H1 (cell line): ENCODE measurements around the gene C3orf18. TPM values are rescaled to one million over a fixed set of nuclear protein-coding genes. Genes with fewer than 3 reads are reported as not detected.

ENCODE experiments used
- CTCF ChIA-PET: fragments of 300-600 bp; sonication (Branson Sonifier 250); formaldehyde crosslinking; loops from one replicate; lab custom pipeline; 2021; ENCODE audit not compliant: partially characterized antibody; lab: Charles Lee
- POLR2A ChIA-PET: fragments of 300-600 bp; sonication (Branson Sonifier 250); formaldehyde crosslinking; loops from one replicate; lab custom pipeline; 2021; ENCODE audit warnings: inconsistent platforms; ENCODE audit not compliant: partially characterized antibody; lab: Charles Lee
- DNase-seq, 2 experiments: peaks; one replicate each; pipeline versions ENCODE4 v3.0.0 to v3.0.0-alpha.2; 2010 to 2022; ENCODE audit warnings: low spot score in 2 of 2, low read depth in 1 of 2, mixed read lengths in 1 of 2
- FAIRE-seq: peaks from 2 replicates; lab custom pipeline; 2011; peaks lifted over from hg19 to GRCh38; lab: Jason Lieb, UNC
- H2AFZ ChIP-seq: 2 replicates; pipeline ENCODE4 v1.8.1; 2012; ENCODE audit warnings: low read length, inconsistent platforms
- H2AK5ac ChIP-seq: 2 replicates; pipeline ENCODE4 v1.6.1; 2013; ENCODE audit warnings: low read depth, low read length
- H2BK120ac ChIP-seq: replicated peaks from 2 replicates; pipeline ENCODE3; 2013; ENCODE audit warnings: low read depth, low read length, inconsistent platforms
- H2BK12ac ChIP-seq: 2 replicates; pipeline ENCODE4 v1.6.1; 2013; ENCODE audit warnings: low read depth, low read length
- H2BK15ac ChIP-seq: 2 replicates; pipeline ENCODE4 v1.6.1; 2013; ENCODE audit warnings: low read length
- H2BK20ac ChIP-seq: 2 replicates; pipeline ENCODE4 v1.6.1; 2013; ENCODE audit warnings: low read length
- H2BK5ac ChIP-seq: 2 replicates; pipeline ENCODE4 v1.6.1; 2013; ENCODE audit warnings: low read depth, low read length
- H3K14ac ChIP-seq: 2 replicates; pipeline ENCODE4 v1.6.1; 2013; ENCODE audit warnings: inconsistent platforms; ENCODE audit not compliant: insufficient read length
- H3K18ac ChIP-seq: 2 replicates; pipeline ENCODE4 v1.6.1; 2013; ENCODE audit warnings: low read length; ENCODE audit errors: extremely low read depth
- H3K23ac ChIP-seq: 2 replicates; pipeline ENCODE4 v1.6.1; 2013; ENCODE audit warnings: inconsistent platforms; ENCODE audit not compliant: insufficient read length
- H3K23me2 ChIP-seq: 2 replicates; pipeline ENCODE4 v1.6.1; 2013; ENCODE audit warnings: low read depth, low read length
- H3K27ac ChIP-seq: 2 replicates; pipeline ENCODE4 v1.6.1; 2011; ENCODE audit warnings: low read depth, low read length, inconsistent platforms
- H3K27me3 ChIP-seq, 4 experiments: replicated peaks in 1 of 4; 1 replicate in 1 of 4; 2 replicates in 3 of 4; pipeline versions ENCODE4 v1.6.1 to v1.8.1; 2011 to 2013; ENCODE audit warnings: low read length in 3 of 4, mild to moderate bottlenecking in 3 of 4, inconsistent platforms in 2 of 4, mixed read lengths in 2 of 4, moderate library complexity in 1 of 4; ENCODE audit not compliant: control insufficient read depth in 3 of 4, insufficient read depth in 3 of 4; ENCODE audit errors: extremely low read depth in 1 of 4
- H3K36me3 ChIP-seq, 4 experiments: 2 replicates each; pipeline versions ENCODE4 v1.6.1 to v1.8.1; 2011 to 2013; ENCODE audit warnings: mild to moderate bottlenecking in 4 of 4, low read length in 3 of 4, moderate library complexity in 2 of 4, control low read depth in 1 of 4, inconsistent platforms in 1 of 4; ENCODE audit not compliant: insufficient read depth in 4 of 4, control insufficient read depth in 2 of 4
- H3K4ac ChIP-seq: replicated peaks from 2 replicates; pipeline ENCODE3; 2013; ENCODE audit warnings: low read length, low read depth, mixed read lengths, inconsistent platforms; ENCODE audit not compliant: insufficient read length
- H3K4me1 ChIP-seq, 4 experiments: replicated peaks in 1 of 4; 1 replicate in 1 of 4; 2 replicates in 3 of 4; pipeline versions ENCODE4 v1.6.1 to v1.8.1; 2011 to 2013; ENCODE audit warnings: low read length in 3 of 4, inconsistent platforms in 2 of 4, mixed read lengths in 1 of 4; ENCODE audit not compliant: insufficient read depth in 4 of 4, control insufficient read depth in 3 of 4
- H3K4me2 ChIP-seq, 2 experiments: 2 replicates each; pipeline versions ENCODE4 v1.6.1 to v1.8.1; 2011 to 2013; ENCODE audit warnings: low read depth in 2 of 2, low read length in 2 of 2, control low read depth in 1 of 2, inconsistent platforms in 1 of 2, mild to moderate bottlenecking in 1 of 2; ENCODE audit not compliant: insufficient read depth in 1 of 2
- H3K4me3 ChIP-seq, 4 experiments: fragments of 200-600, 300-600 bp in 1 of 4; sonication (generic), shearing (Covaris generic), sonication (Bioruptor Twin) in 1 of 4; 2 replicates each; pipeline versions ENCODE4 v1.5.1 to v1.8.1; 2011 to 2016; ENCODE audit warnings: low read length in 4 of 4, low read depth in 3 of 4, control low read depth in 2 of 4, inconsistent platforms in 2 of 4, mild to moderate bottlenecking in 2 of 4, mixed read lengths in 1 of 4, moderate library complexity in 1 of 4; ENCODE audit not compliant: insufficient read depth in 2 of 4; ENCODE audit errors: extremely low read depth in 1 of 4
- H3K56ac ChIP-seq: replicated peaks from 2 replicates; pipeline ENCODE3; 2013; ENCODE audit warnings: low read depth, mild to moderate bottlenecking, mixed read lengths, low read length, inconsistent platforms; ENCODE audit not compliant: insufficient read length
- H3K79me1 ChIP-seq: 2 replicates; pipeline ENCODE4 v1.6.1; 2013; ENCODE audit warnings: low read depth, low read length, control low read depth
- H3K79me2 ChIP-seq, 2 experiments: 2 replicates each; pipeline versions ENCODE4 v1.6.1 to v1.8.1; 2012 to 2013; ENCODE audit warnings: low read length in 2 of 2, mild to moderate bottlenecking in 2 of 2, inconsistent platforms in 1 of 2; ENCODE audit not compliant: insufficient read depth in 2 of 2, control insufficient read depth in 1 of 2
- H3K9ac ChIP-seq, 4 experiments: replicated peaks in 1 of 4; 1 replicate in 1 of 4; 2 replicates in 3 of 4; pipeline versions ENCODE4 v1.6.1 to v1.8.1; 2011 to 2013; ENCODE audit warnings: low read depth in 3 of 4, low read length in 3 of 4, control low read depth in 2 of 4, mild to moderate bottlenecking in 2 of 4, moderate library complexity in 2 of 4, inconsistent platforms in 1 of 4; ENCODE audit errors: extremely low read depth in 1 of 4
- H3K9me3 ChIP-seq, 2 experiments: 2 replicates each; pipeline versions ENCODE4 v1.6.1 to v1.8.1; 2012 to 2013; ENCODE audit warnings: mild to moderate bottlenecking in 2 of 2, moderate library complexity in 2 of 2, control low read depth in 1 of 2, inconsistent platforms in 1 of 2, low read depth in 1 of 2, low read length in 1 of 2, mixed read lengths in 1 of 2; ENCODE audit not compliant: insufficient read depth in 2 of 2
- H4K20me1 ChIP-seq, 2 experiments: replicated peaks in 1 of 2; 2 replicates each; pipeline versions ENCODE3 to v1.8.1; 2011 to 2013; ENCODE audit warnings: inconsistent platforms in 2 of 2, low read length in 2 of 2, mild to moderate bottlenecking in 1 of 2; ENCODE audit not compliant: insufficient read depth in 2 of 2, control insufficient read depth in 1 of 2
- H4K5ac ChIP-seq: 2 replicates; pipeline ENCODE4 v1.6.1; 2013; ENCODE audit warnings: low read length, low read depth, mixed read lengths, inconsistent platforms; ENCODE audit not compliant: insufficient read length
- H4K8ac ChIP-seq: 2 replicates; pipeline ENCODE4 v1.8.0; 2013; ENCODE audit warnings: mild to moderate bottlenecking, moderate library complexity, low read length, inconsistent platforms; ENCODE audit not compliant: insufficient read depth; ENCODE audit errors: extremely low read depth
- H4K91ac ChIP-seq: replicated peaks from 2 replicates; pipeline ENCODE3; 2013; ENCODE audit warnings: low read length, mixed read lengths, inconsistent platforms; ENCODE audit not compliant: insufficient read length
- GABPA ChIP-seq: IDR thresholded peaks from 2 replicates; pipeline ENCODE4 v1.6.1; 2011; ENCODE audit warnings: mild to moderate bottlenecking, low read length, moderate library complexity, borderline replicate concordance; ENCODE audit not compliant: insufficient read depth
- MAFK ChIP-seq: IDR thresholded peaks from 2 replicates; pipeline ENCODE4 v1.6.1; 2012; ENCODE audit warnings: low read depth, mild to moderate bottlenecking, improper control_type of control experiment, low read length
- PHF8 ChIP-seq: fragments of 200-600 bp; sonication (generic); conservative IDR thresholded peaks from 2 replicates; pipeline ENCODE4 v1.7.1; 2012; ENCODE audit warnings: low read depth, mild to moderate bottlenecking, inconsistent platforms, low read length, moderate library complexity
- RBBP5 ChIP-seq: IDR thresholded peaks from 2 replicates; pipeline ENCODE4 v1.7.1; 2012; ENCODE audit warnings: low read depth, mild to moderate bottlenecking, inconsistent platforms, low read length, moderate library complexity, borderline replicate concordance
- RXRA ChIP-seq: IDR thresholded peaks from 2 replicates; pipeline ENCODE4 v1.6.1; 2011; ENCODE audit warnings: low read depth, mild to moderate bottlenecking, low read length, moderate library complexity; ENCODE audit not compliant: insufficient read depth
- WGBS, 2 experiments: shearing (Covaris generic) in 1 of 2; methylation state at CpG; one replicate each; pipeline versions ENCODE4 v1.1.6 to v1.1.7; 2013 to 2015; ENCODE audit warnings: low lambda C conversion rate in 2 of 2, mixed read lengths in 2 of 2, inconsistent platforms in 1 of 2, low coverage in 1 of 2, missing lambda C conversion rate in 1 of 2; ENCODE audit not compliant: insufficient replicate concordance in 2 of 2, insufficient coverage in 1 of 2, insufficient read length in 1 of 2; ENCODE audit errors: extremely low coverage in 1 of 2, missing lambda C conversion rate in 1 of 2; 5-methylcytosine and 5-hydroxymethylcytosine counted together
- polyA plus RNA-seq, 7 experiments: library from polyadenylated mRNA; depleted of rRNA in 3 of 7; stranded (reverse) in 5 of 7; unstranded in 2 of 7; fragments of >200 nt in 5 of 7; fragments of 200-250 nt in 2 of 7; gene quantifications; 1 replicate in 5 of 7; 2 replicates in 1 of 7; 4 replicates in 1 of 7; pipeline versions ENCODE4 v1.2.1 to v1.2.3, GENCODE V29; 2011 to 2013; ENCODE audit warnings: missing spikeins in 2 of 7, mixed read lengths in 2 of 7
- total RNA-seq: library from RNA; stranded (reverse); fragmentation: NEBNext Ultra II Directional; extraction: Animal tissue kit (Norgen Biotek cat#: 25700); gene quantifications from 2 replicates; pipeline ENCODE4 v1.2.1, GENCODE V29; 2021
- TF ChIP-seq, protein P1 (sequence below): IDR thresholded peaks from 2 replicates; pipeline ENCODE4 v1.6.1; 2012; ENCODE audit warnings: inconsistent platforms
- TF ChIP-seq, protein P2 (sequence below): IDR thresholded peaks from 2 replicates; pipeline ENCODE4 v1.6.1; 2011; ENCODE audit warnings: low read length, improper control_type of control experiment

The C3orf18 gene
- total and polyA plus RNA-seq, 2 of the 8 experiments (the other 6 are each of a cell fraction or from before 2014, with no cell fraction given): 7.5 to 15.0 TPM

DNA sequence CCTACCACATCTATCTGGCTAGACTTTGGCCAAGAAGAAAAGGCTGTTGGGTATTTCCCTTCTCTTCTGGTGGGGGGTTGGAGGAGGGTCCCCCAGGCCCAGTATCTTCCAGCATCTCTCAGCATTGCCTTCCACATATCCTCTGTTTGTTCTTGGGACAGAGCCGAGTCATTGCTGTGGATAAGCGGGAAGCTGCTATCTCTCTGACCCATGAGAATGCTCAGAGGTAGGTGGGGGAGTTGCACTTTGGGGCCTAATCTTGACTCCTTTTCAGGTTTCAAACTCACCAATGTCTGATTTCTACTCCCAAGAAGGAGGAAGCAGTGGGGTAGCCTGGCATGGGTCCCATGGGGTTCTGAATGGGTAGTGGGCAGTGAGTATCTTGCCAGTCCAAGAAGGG is 9.8 kb upstream of the C3orf18 start:
- WGBS, 2 experiments: 96% methylated on average over 2 of the region's 2 CpGs; no CpG with 5 or more reads in 1 of the 2 experiments
- Histone ChIP-seq H3K4me3 (no peak overlapping the region), H2BK5ac (no peak overlapping the region), H3K23ac (no peak overlapping the region), H3K4me1 (no peaks in the 10 kb centered on the region), H3K56ac (no peak overlapping the region), H3K79me1 (no peaks in the 10 kb centered on the region), H2AK5ac (no peak overlapping the region), H2BK20ac (no peak overlapping the region), H4K5ac (no peak overlapping the region), H3K79me2 (no peaks in the 10 kb centered on the region), H3K14ac (no peak overlapping the region), H2BK15ac (no peak overlapping the region), H3K9ac (no peak overlapping the region), H3K23me2 (no peaks in the 10 kb centered on the region), H4K20me1 (no peaks in the 10 kb centered on the region), H4K91ac (no peak overlapping the region), H3K9me3 (no peaks in the 10 kb centered on the region), H3K4me2 (no peak overlapping the region), H3K4ac (no peak overlapping the region), H3K27ac (no peak overlapping the region), H2AFZ (no peak overlapping the region), H2BK12ac (no peak overlapping the region), H2BK120ac (no peak overlapping the region), H4K8ac (no peak overlapping the region), H3K18ac (no peak overlapping the region), H3K36me3 (no peaks in the 10 kb centered on the region; a peak in 1 of 8 replicates), H3K27me3 (no peaks in the 10 kb centered on the region)
- POLR2A ChIA-PET: interaction anchor here (0.6 to 1.7 kb wide), 3 partner anchors 10 to 16 kb away, joined by 3 to 8 read pairs (median 4); no protein-coding TSS in a partner anchor
- DNase-seq (no peak), FAIRE-seq (no peak)
- CTCF ChIA-PET: interaction anchor here (1.1 to 46.5 kb wide), 5 partner anchors 8 to 812 kb away, joined by 3 to 863 read pairs (median 70); partner anchors contain the start of genes C3orf18, CISH, HEMK1 and MAPKAPK3
- TF ChIP-seq, protein P1, sequence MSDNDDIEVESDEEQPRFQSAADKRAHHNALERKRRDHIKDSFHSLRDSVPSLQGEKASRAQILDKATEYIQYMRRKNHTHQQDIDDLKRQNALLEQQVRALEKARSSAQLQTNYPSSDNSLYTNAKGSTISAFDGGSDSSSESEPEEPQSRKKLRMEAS: no peak
- TF ChIP-seq RBBP5 (no peak), RXRA (no peak), MAFK (no peak), GABPA (no peak), PHF8 (no peak)
- TF ChIP-seq, protein P2, sequence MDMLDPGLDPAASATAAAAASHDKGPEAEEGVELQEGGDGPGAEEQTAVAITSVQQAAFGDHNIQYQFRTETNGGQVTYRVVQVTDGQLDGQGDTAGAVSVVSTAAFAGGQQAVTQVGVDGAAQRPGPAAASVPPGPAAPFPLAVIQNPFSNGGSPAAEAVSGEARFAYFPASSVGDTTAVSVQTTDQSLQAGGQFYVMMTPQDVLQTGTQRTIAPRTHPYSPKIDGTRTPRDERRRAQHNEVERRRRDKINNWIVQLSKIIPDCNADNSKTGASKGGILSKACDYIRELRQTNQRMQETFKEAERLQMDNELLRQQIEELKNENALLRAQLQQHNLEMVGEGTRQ: no peak
